RPMI8226 (cell line): ENCODE results near the gene NCKAP5.

Experiments
- DNase-seq: peaks from one replicate; pipeline ENCODE4 v3.0.0-alpha.2; 2015

NCKAP5 gene

GRCh38 chr2:133573491-133574162 is 5.4 kb upstream of the NCKAP5 start:
- DNase-seq: no peak

GRCh38 chr2:133571249-133571648 is 3.0 kb upstream of the NCKAP5 start:
- no peak for DNase-seq

- no peak for DNase-seq
These were observed 2.3 kb upstream of the NCKAP5 start for GRCh38 chr2:133570542-133570941.

- DNase-seq: no peak
These were observed 1.1 kb upstream of the NCKAP5 start for GRCh38 chr2:133569286-133569830.

GRCh38 chr2:133568598-133568997 is 335 bp upstream of the NCKAP5 start:
- no peak for DNase-seq

GRCh38 chr2:133562558-133562957 is 5.7 kb downstream of the NCKAP5 start:
- DNase-seq: no peak

- DNase-seq: peak; percentile 28
These were observed 7.0 kb downstream of the NCKAP5 start for GRCh38 chr2:133561045-133561852.

GRCh38 chr2:133557614-133558013 is 10.6 kb downstream of the NCKAP5 start:
- no peak for DNase-seq

- no peak for DNase-seq
These were observed 14.3 kb downstream of the NCKAP5 start for GRCh38 chr2:133553838-133554408.

- DNase-seq: no peak
These were observed 15.0 kb downstream of the NCKAP5 start for GRCh38 chr2:133553251-133553650.

GRCh38 chr2:133552821-133553220 is 15.4 kb downstream of the NCKAP5 start:
- DNase-seq: no peak

- DNase-seq: no peak
These were observed 26.5 kb downstream of the NCKAP5 start for GRCh38 chr2:133541797-133542196.

- DNase-seq: no peak
These were observed 26.9 kb downstream of the NCKAP5 start for GRCh38 chr2:133541376-133541775.

GRCh38 chr2:133532919-133533318 is 35.3 kb downstream of the NCKAP5 start:
- DNase-seq: no peak

- DNase-seq: no peak
These were observed 36.9 kb downstream of the NCKAP5 start for GRCh38 chr2:133531382-133531781.

GRCh38 chr2:133530645-133531044 is 37.6 kb downstream of the NCKAP5 start:
- no peak for DNase-seq

- DNase-seq: no peak
These were observed 41.5 kb downstream of the NCKAP5 start for GRCh38 chr2:133526530-133527300.

- no peak for DNase-seq
These were observed 42.4 kb downstream of the NCKAP5 start for GRCh38 chr2:133525613-133526529.

GRCh38 chr2:133525090-133525489 is 43.2 kb downstream of the NCKAP5 start:
- DNase-seq: no peak

- no peak for DNase-seq
These were observed 44.9 kb downstream of the NCKAP5 start for GRCh38 chr2:133523406-133523805.

- no peak for DNase-seq
These were observed 46.1 kb downstream of the NCKAP5 start for GRCh38 chr2:133522204-133522603.
